HEK293T (cell line): Measurements from ENCODE around the gene GULP1.
"Not testable (repeated sequence)": the region's sequence is repeated elsewhere in the genome, so short reads cannot be mapped to it uniquely, and the experiment has no call there.

Experiments
- CTCF ChIA-PET: fragments of 350-600 bp; formaldehyde crosslinking; extraction: SDS; loops from one replicate; lab custom pipeline; 2021; ENCODE audit warnings: antibody characterized with exemption, inconsistent platforms; lab: Yijun Ruan, JAX
- POLR2A ChIA-PET: fragments of 350-600 bp; formaldehyde crosslinking; extraction: SDS; loops from one replicate; lab custom pipeline; 2020; ENCODE audit warnings: antibody characterized with exemption, inconsistent platforms; lab: Yijun Ruan, JAX
- DNase-seq: peaks from one replicate; pipeline ENCODE4 v3.0.0; 2012; ENCODE audit warnings: mixed read lengths; ENCODE audit errors: extremely low spot score
- ARNT ChIP-seq: fragments of 450-650 bp; IDR thresholded peaks from 2 replicates; pipeline ENCODE4 v1.6.1; 2017; ENCODE audit warnings: mild to moderate bottlenecking
- BHLHE40 ChIP-seq: fragments of 450-650 bp; IDR thresholded peaks from 2 replicates; pipeline ENCODE4 v1.6.1; 2016; ENCODE audit warnings: mild to moderate bottlenecking, moderate library complexity, borderline replicate concordance
- CTBP1 ChIP-seq: fragments of 450-650 bp; IDR thresholded peaks from 2 replicates; pipeline ENCODE4 v1.6.1; 2016; ENCODE audit warnings: borderline replicate concordance
- ELF4 ChIP-seq: fragments of 450-650 bp; IDR thresholded peaks from 2 replicates; pipeline ENCODE4 v1.6.1; 2017; ENCODE audit warnings: antibody characterized with exemption
- FOXA1 ChIP-seq: fragments of 450-650 bp; IDR thresholded peaks from 2 replicates; pipeline ENCODE4 v1.6.1; 2016; ENCODE audit warnings: mild to moderate bottlenecking
- FOXK2 ChIP-seq: fragments of 450-650 bp; IDR thresholded peaks from 2 replicates; pipeline ENCODE4 v1.6.1; 2016; ENCODE audit warnings: mild to moderate bottlenecking
- FOXM1 ChIP-seq: fragments of 450-650 bp; IDR thresholded peaks from 2 replicates; pipeline ENCODE4 v1.6.1; 2017; ENCODE audit warnings: mild to moderate bottlenecking, borderline replicate concordance
- HDGF ChIP-seq: fragments of 450-650 bp; IDR thresholded peaks from 2 replicates; pipeline ENCODE4 v1.6.1; 2017; ENCODE audit warnings: antibody characterized with exemption, borderline replicate concordance
- L3MBTL2 ChIP-seq: fragments of 450-650 bp; conservative IDR thresholded peaks from 2 replicates; pipeline ENCODE4 v1.6.1; 2016; ENCODE audit warnings: mild to moderate bottlenecking
- LEF1 ChIP-seq: fragments of 450-650 bp; IDR thresholded peaks from 2 replicates; pipeline ENCODE4 v1.6.1; 2017; ENCODE audit warnings: mild to moderate bottlenecking, borderline replicate concordance
- NFRKB ChIP-seq: fragments of 450-650 bp; IDR thresholded peaks from 2 replicates; pipeline ENCODE4 v1.6.1; 2016; ENCODE audit warnings: mild to moderate bottlenecking, moderate library complexity
- PKNOX1 ChIP-seq: fragments of 450-650 bp; IDR thresholded peaks from 2 replicates; pipeline ENCODE4 v1.6.1; 2016
- SP1 ChIP-seq: fragments of 450-650 bp; IDR thresholded peaks from 2 replicates; pipeline ENCODE4 v1.6.1; 2017
- SUZ12 ChIP-seq: fragments of 450-650 bp; IDR thresholded peaks from 2 replicates; pipeline ENCODE4 v1.6.1; 2016; ENCODE audit warnings: mild to moderate bottlenecking
- TARDBP ChIP-seq: fragments of 450-650 bp; IDR thresholded peaks from 2 replicates; pipeline ENCODE4 v1.6.1; 2016
- ZNF384 ChIP-seq: fragments of 450-650 bp; IDR thresholded peaks from 2 replicates; pipeline ENCODE4 v1.6.1; 2016

Gene GULP1

GRCh38 chr2:188278388-188279092 is 13.1 kb upstream of the GULP1 start:
- no peak for DNase-seq
- ChIA-PET POLR2A (interaction anchor here (1.6 kb wide), 1 partner anchor 14 kb away, joined by 8 read pairs; the partner anchor contains the start of gene GULP1), CTCF (interaction anchor here (1.7 kb wide), 1 partner anchor 14 kb away, joined by 6 read pairs; the partner anchor contains the start of gene GULP1)
- no peak for TF ChIP-seq NFRKB
- no peak for TF ChIP-seq ZNF384
- no peak for TF ChIP-seq TARDBP
- no peak for TF ChIP-seq FOXA1
- no peak for TF ChIP-seq CTBP1
- TF ChIP-seq L3MBTL2 = no peak

DNA sequence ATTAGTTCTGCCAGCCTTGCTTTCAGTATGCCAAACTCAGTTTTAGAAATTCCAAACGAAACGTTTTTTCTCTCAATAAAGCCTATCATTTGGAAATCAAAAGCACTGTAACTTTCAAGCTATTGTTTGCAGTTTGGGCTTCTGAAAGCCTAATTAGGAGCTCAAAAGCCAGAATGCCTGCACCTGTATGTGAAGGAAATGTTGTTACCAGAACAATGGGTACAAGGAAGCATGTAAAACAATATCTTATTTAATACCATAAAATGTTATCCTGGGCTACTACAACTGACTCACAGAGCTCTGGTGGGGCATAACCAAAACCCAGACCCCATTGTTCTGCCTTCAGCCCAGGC is 12.6 kb upstream of the GULP1 start:
- DNase-seq = no peak
- ChIA-PET POLR2A (interaction anchor here (1.6 kb wide), 1 partner anchor 13 kb away, joined by 8 read pairs; the partner anchor contains the start of gene GULP1), CTCF (interaction anchor here (0.6 to 1.7 kb wide), 2 partner anchors 14 to 235 kb away, joined by 3 to 6 read pairs; partner anchors contain the start of gene GULP1)
- TF ChIP-seq PKNOX1 (no peak), TARDBP (no peak), L3MBTL2 (no peak), LEF1 (no peak), ELF4 (no peak), ARNT (no peak), BHLHE40 (no peak), FOXM1 (no peak), SP1 (no peak)

GRCh38 chr2:188280811-188281222 is 10.9 kb upstream of the GULP1 start:
- ChIA-PET POLR2A (interaction anchor here (2.1 kb wide), 1 partner anchor 12 kb away, joined by 14 read pairs; no protein-coding TSS in a partner anchor), CTCF (interaction anchor here (0.6 to 1.0 kb wide), 2 partner anchors 11 to 256 kb away, joined by 3 to 4 read pairs; partner anchors contain the start of gene GULP1)
- no peak for DNase-seq
- TF ChIP-seq TARDBP = no peak

- POLR2A ChIA-PET = no interaction called here
- CTCF ChIA-PET = no interaction called here
- TF ChIP-seq FOXA1 = no peak
- no peak for TF ChIP-seq ARNT
- TF ChIP-seq L3MBTL2 = no peak
- TF ChIP-seq CTBP1 = no peak
- TF ChIP-seq HDGF = no peak
- no peak for TF ChIP-seq LEF1
- no peak for TF ChIP-seq PKNOX1
- no peak for TF ChIP-seq TARDBP
- DNase-seq = no peak
These were observed 8.8 kb upstream of the GULP1 start for GRCh38 chr2:188282907-188283306.

DNA sequence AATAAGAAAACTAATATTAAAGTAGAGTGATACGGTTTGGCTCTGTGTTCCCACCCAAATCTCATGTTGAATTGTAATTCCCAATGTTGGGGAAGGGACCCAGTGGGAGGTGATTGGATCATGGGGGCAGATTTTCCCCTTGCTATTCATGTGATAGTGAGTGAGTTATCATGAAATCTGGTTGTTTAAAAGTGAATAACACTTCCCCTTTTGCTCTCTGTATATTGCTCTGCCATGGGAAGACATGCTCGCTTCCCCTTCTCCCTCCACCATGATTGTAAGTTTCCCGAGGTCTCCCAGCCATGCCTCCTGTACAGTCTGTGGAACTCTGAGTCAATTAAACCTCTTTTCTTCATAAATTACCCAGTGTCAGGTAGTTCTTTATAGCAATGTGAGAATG is 7.4 kb upstream of the GULP1 start:
- CTCF ChIA-PET, POLR2A ChIA-PET, DNase-seq: not testable (repeated sequence)

DNA sequence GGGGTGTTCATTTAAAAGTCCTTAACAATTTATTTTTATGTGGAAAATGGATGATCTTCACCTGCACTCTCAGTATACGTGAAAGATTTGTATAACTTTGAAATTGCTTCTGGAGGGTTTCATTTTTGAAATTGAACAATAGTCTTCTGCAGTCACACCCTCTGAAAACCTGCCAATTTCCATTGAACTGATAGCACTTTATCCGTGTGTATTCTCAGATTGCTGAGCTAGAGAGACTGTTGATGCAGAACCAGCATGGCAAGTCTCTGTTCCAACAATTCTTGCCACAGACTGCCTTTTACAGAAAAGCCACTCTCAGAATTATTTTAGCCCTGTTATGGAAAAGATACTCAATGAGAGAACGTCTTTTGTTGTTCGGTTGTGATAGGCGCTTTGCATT is 6.6 kb upstream of the GULP1 start:
- POLR2A ChIA-PET = no interaction called here
- no peak for DNase-seq
- CTCF ChIA-PET = no interaction called here
- no peak for TF ChIP-seq TARDBP
- no peak for TF ChIP-seq HDGF
- no peak for TF ChIP-seq BHLHE40
- no peak for TF ChIP-seq ELF4
- TF ChIP-seq NFRKB = no peak
- TF ChIP-seq CTBP1 = no peak
- no peak for TF ChIP-seq FOXK2
- TF ChIP-seq FOXM1 = no peak
- no peak for TF ChIP-seq SUZ12
- TF ChIP-seq FOXA1 = no peak

DNA sequence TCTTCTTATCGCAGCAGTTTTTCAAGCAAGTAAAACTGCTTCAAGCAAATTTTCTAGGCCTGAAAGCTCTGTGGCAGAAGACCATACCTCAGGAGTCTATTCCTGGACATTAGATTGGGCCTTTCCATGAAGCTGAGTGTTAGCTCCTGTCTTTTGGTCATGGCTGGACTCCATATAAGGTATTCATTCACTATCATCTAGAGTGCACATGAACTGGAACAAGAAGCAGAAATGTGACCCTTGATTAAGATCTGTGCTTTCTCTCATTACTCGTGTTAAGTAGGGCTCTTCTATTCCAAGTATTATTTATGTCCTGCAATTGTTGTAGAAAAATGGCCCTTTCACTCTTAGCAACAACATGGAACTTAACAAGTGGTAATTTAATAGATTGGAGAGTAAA is 5.9 kb upstream of the GULP1 start:
- CTCF ChIA-PET = no interaction called here
- no peak for DNase-seq
- no peak for TF ChIP-seq HDGF
- TF ChIP-seq FOXK2 = no peak
- no peak for TF ChIP-seq FOXM1
- no peak for TF ChIP-seq ELF4
- no peak for TF ChIP-seq PKNOX1
- TF ChIP-seq NFRKB = no peak
- TF ChIP-seq LEF1 = no peak
- TF ChIP-seq L3MBTL2 = no peak
- no peak for TF ChIP-seq SUZ12
- no peak for TF ChIP-seq ARNT
- TF ChIP-seq FOXA1 = no peak
- TF ChIP-seq CTBP1 = no peak
- TF ChIP-seq SP1 = no peak
- no peak for TF ChIP-seq BHLHE40
- no peak for TF ChIP-seq ZNF384
- POLR2A ChIA-PET = no interaction called here
